Prostate gland (tissue), 2 donors: ENCODE measurements around the gene DNAAF8.

Experiments used
- CTCF ChIP-seq, 4 experiments: fragments of 200-600 bp in 2 of 4; fragments of 450-650 bp in 2 of 4; sonication (generic) in 2 of 4; IDR thresholded peaks; 1 replicate in 3 of 4; 2 replicates in 1 of 4; pipeline ENCODE4 v1.5.1; 2016 to 2019; ENCODE audit warnings: antibody characterized with exemption in 4 of 4, mild to moderate bottlenecking in 2 of 4, moderate library complexity in 2 of 4
- POLR2A ChIP-seq: fragments of 450-650 bp; IDR thresholded peaks from one replicate; pipeline ENCODE4 v1.6.1; 2016; ENCODE audit warnings: antibody characterized with exemption, mild to moderate bottlenecking
- POLR2AphosphoS5 ChIP-seq: sonication (generic); formaldehyde crosslinking; IDR thresholded peaks from one replicate; pipeline ENCODE4 v1.6.1; 2017; ENCODE audit warnings: antibody characterized with exemption

- no peak for TF ChIP-seq POLR2AphosphoS5
- no peak for TF ChIP-seq CTCF (IDR thresholded peaks at IDR 0.05)
- TF ChIP-seq POLR2A, result no peak
These were observed 10.4 kb downstream of the DNAAF8 start for GRCh38 chr16:4744555-4745273.
